Panc1 (cell line): ENCODE measurements around the gene PROCR. TPM values are rescaled to one million over a fixed set of nuclear protein-coding genes. Genes with fewer than 3 reads are reported as not detected.
"Not testable (repeated sequence)": the region's sequence is repeated elsewhere in the genome, so short reads cannot be mapped to it uniquely, and the experiment has no call there.

Experiments used
- ATAC-seq: fragments of 200-7000 bp; cut with Tn5 transposase; 2 replicates; pipeline ENCODE4 v1.9.1; 2020; ENCODE audit warnings: mild to moderate bottlenecking, moderate library complexity
- BruUV-seq: library from RNA; stranded (reverse); fragments of 400-500 nt; replicated peaks from 2 replicates; lab custom pipeline; 2021; lab: Mats Ljungman, UMichigan
- CTCF ChIA-PET: fragments of 300-600 bp; sonication (Branson Sonifier 250); formaldehyde crosslinking; loops from one replicate; lab custom pipeline; 2022; ENCODE audit warnings: antibody characterized with exemption; lab: Charles Lee
- POLR2A ChIA-PET: fragments of 300-600 bp; sonication (Branson Sonifier 250); formaldehyde crosslinking; loops from one replicate; lab custom pipeline; 2022; ENCODE audit warnings: antibody characterized with exemption; lab: Charles Lee
- DNase-seq: peaks from one replicate; pipeline ENCODE4 v3.0.0-alpha.2; 2010; ENCODE audit warnings: low read depth, low spot score
- H3K27ac ChIP-seq: 2 replicates; pipeline ENCODE4 v1.5.1; 2011; ENCODE audit warnings: mild to moderate bottlenecking, low read length, inconsistent platforms
- H3K27me3 ChIP-seq: fragments of 200-500 bp; sonication (Bioruptor generic); 2 replicates; pipeline ENCODE4 v1.6.0; 2014; ENCODE audit warnings: low read length, inconsistent platforms; ENCODE audit not compliant: control insufficient read depth, insufficient read depth
- H3K36me3 ChIP-seq: fragments of 200-500 bp; sonication (Bioruptor generic); 2 replicates; pipeline ENCODE4 v1.5.1; 2014; ENCODE audit warnings: inconsistent platforms, mild to moderate bottlenecking, low read length, moderate library complexity; ENCODE audit not compliant: control insufficient read depth, insufficient read depth
- H3K4me1 ChIP-seq: 2 replicates; pipeline ENCODE4 v1.5.1; 2011; ENCODE audit warnings: inconsistent platforms, mild to moderate bottlenecking, low read length, moderate library complexity; ENCODE audit not compliant: control insufficient read depth, insufficient read depth
- H3K4me3 ChIP-seq, 2 experiments: 2 replicates each; pipeline ENCODE4 v1.5.1; 2011 to 2012; ENCODE audit warnings: low read depth in 2 of 2, low read length in 2 of 2, mild to moderate bottlenecking in 2 of 2, inconsistent platforms in 1 of 2, moderate library complexity in 1 of 2
- H3K9me3 ChIP-seq: fragments of 200-500 bp; sonication (Bioruptor generic); 2 replicates; pipeline ENCODE4 v1.5.1; 2014; ENCODE audit warnings: low read depth, mild to moderate bottlenecking, inconsistent platforms, low read length, moderate library complexity; ENCODE audit not compliant: control insufficient read depth, insufficient read depth
- CTCF ChIP-seq: fragments of 450-650 bp; IDR thresholded peaks from 2 replicates; pipeline ENCODE4 v1.5.1; 2017; ENCODE audit warnings: mild to moderate bottlenecking
- POLR2AphosphoS5 ChIP-seq: IDR thresholded peaks from 2 replicates; pipeline ENCODE4 v1.6.1; 2012; ENCODE audit warnings: mild to moderate bottlenecking, low read depth, low read length, moderate library complexity
- REST ChIP-seq, 2 experiments: IDR thresholded peaks; 2 replicates each; pipeline ENCODE4 v1.6.1; 2011 to 2012; ENCODE audit warnings: low read depth in 2 of 2, control low read depth in 1 of 2, low read length in 1 of 2, mild to moderate bottlenecking in 1 of 2, moderate library complexity in 1 of 2; ENCODE audit not compliant: insufficient read depth in 1 of 2
- SIN3A ChIP-seq: IDR thresholded peaks from 2 replicates; pipeline ENCODE4 v1.6.1; 2012; ENCODE audit warnings: low read depth, mild to moderate bottlenecking, low read length, moderate library complexity, borderline replicate concordance; ENCODE audit not compliant: insufficient read depth
- TCF7L2 ChIP-seq: IDR thresholded peaks from 2 replicates; pipeline ENCODE4 v1.6.1; 2011; ENCODE audit warnings: mild to moderate bottlenecking, low read depth, low read length, inconsistent platforms
- in situ Hi-C: cut with HindIII; loops from 2 replicates; pipeline ENCODE4 v1.10.0; 2016; ENCODE audit warnings: low sequenced_read_pairs, low pct_unique_long_range_greater_than_20kb
- intact Hi-C: fragments of 100-400 bp; cut with micrococcal nuclease; formaldehyde crosslinking; loops from one replicate; pipeline ENCODE4 v1.10.0; 2022; ENCODE audit not compliant: unreplicated experiment
- total RNA-seq: library from RNA; stranded (reverse); gene quantifications from one replicate; pipeline ENCODE4 v1.2.1, GENCODE V29; 2021; ENCODE audit not compliant: unreplicated experiment

The PROCR gene
- total RNA-seq, 1 experiment from 2014 or later = 38.0 TPM

GRCh38 chr20:35181731-35182130 is 9.9 kb downstream of the PROCR start:
- DNase-seq (no peak), ATAC-seq (no peak)
- H3K27ac ChIP-seq = no peak overlapping the region
- no peaks in the 10 kb centered on the region for H3K4me1 ChIP-seq
- no peaks in the 10 kb centered on the region for H3K36me3 ChIP-seq
- no peak overlapping the region for H3K4me3 ChIP-seq
- BruUV-seq = no TSS peak
- TF ChIP-seq POLR2AphosphoS5 (no peak), SIN3A (no peak), CTCF (no peak), TCF7L2 (no peak), REST (IDR thresholded peaks at IDR 0.05; ENCODE audit: insufficient read depth in 1 of 2, low read depth in 2 of 2, low read length in 1 of 2) (no peak)
- no peaks in the 10 kb centered on the region for H3K27me3 ChIP-seq
- ChIA-PET CTCF (no interaction called here), POLR2A (no interaction called here)
- in situ Hi-C loops (no loop called here), intact Hi-C loops (no loop called here)
- H3K9me3 ChIP-seq = no peaks in the 10 kb centered on the region

GRCh38 chr20:35186691-35187289 is 14.9 kb downstream of the PROCR start:
- BruUV-seq, ATAC-seq, H3K36me3 ChIP-seq, DNase-seq, intact Hi-C loops, in situ Hi-C loops, H3K9me3 ChIP-seq, H3K4me3 ChIP-seq, H3K27me3 ChIP-seq, POLR2A ChIA-PET, H3K4me1 ChIP-seq, H3K27ac ChIP-seq: not testable (repeated sequence)
- CTCF ChIA-PET = interaction anchor here (0.7 kb wide), 2 partner anchors 48 to 357 kb away, joined by 5 to 6 read pairs; no protein-coding TSS in a partner anchor

GRCh38 chr20:35187584-35188190 is 15.8 kb downstream of the PROCR start:
- CTCF ChIA-PET = no interaction called here
- in situ Hi-C loops (no loop called here), intact Hi-C loops (no loop called here)
- Histone ChIP-seq H3K36me3 (no peaks in the 10 kb centered on the region), H3K27ac (no peak overlapping the region), H3K4me1 (no peaks in the 10 kb centered on the region), H3K4me3 (no peak overlapping the region), H3K27me3 (no peaks in the 10 kb centered on the region), H3K9me3 (no peaks in the 10 kb centered on the region)
- DNase-seq (no peak), ATAC-seq (no peak)
- no peak for TF ChIP-seq TCF7L2
- no peak for TF ChIP-seq CTCF
- TF ChIP-seq POLR2AphosphoS5 = no peak
- no peak for TF ChIP-seq REST (IDR thresholded peaks at IDR 0.05; ENCODE audit: insufficient read depth in 1 of 2, low read depth in 2 of 2, low read length in 1 of 2)
- TF ChIP-seq SIN3A = no peak
- no TSS peak for BruUV-seq
- POLR2A ChIA-PET = no interaction called here
